SK-N-MC (cell line): ENCODE data around the gene LRP5.

Experiments used
- DNase-seq: peaks from one replicate; pipeline ENCODE4 v3.0.0-alpha.2; 2011; ENCODE audit warnings: low read depth, low spot score
- H3K27ac ChIP-seq: fragments of 200-600 bp; sonication (generic); 2 replicates; pipeline ENCODE4 v1.5.1; 2016; ENCODE audit warnings: mixed run types
- H3K36me3 ChIP-seq: fragments of 200-600 bp; sonication (generic); 2 replicates; pipeline ENCODE4 v1.6.1; 2017; ENCODE audit warnings: antibody characterized with exemption, low read length, mixed read lengths; ENCODE audit not compliant: insufficient read depth
- H3K4me3 ChIP-seq: fragments of 200-600 bp; sonication (generic); 2 replicates; pipeline ENCODE4 v1.5.1; 2016
- H3K9ac ChIP-seq: fragments of 200-600 bp; sonication (generic); 2 replicates; pipeline ENCODE4 v1.8.0; 2017; ENCODE audit warnings: mixed run types, mixed read lengths; ENCODE audit not compliant: insufficient read length
- H3K9me3 ChIP-seq: fragments of 200-600 bp; sonication (generic); 2 replicates; pipeline ENCODE4 v1.6.1; 2017; ENCODE audit warnings: low read depth, mild to moderate bottlenecking, antibody characterized with exemption, low read length, moderate library complexity, mixed read lengths
- EZH2 ChIP-seq: fragments of 200-600 bp; sonication (generic); IDR thresholded peaks from one replicate; pipeline ENCODE4 v1.6.1; 2017; ENCODE audit warnings: antibody characterized with exemption
- FOXP2 ChIP-seq: optimal IDR thresholded peaks from 2 replicates; pipeline ENCODE3; 2011; ENCODE audit warnings: mild to moderate bottlenecking, moderate library complexity; ENCODE audit not compliant: insufficient read depth; ENCODE audit errors: extremely low read length, control extremely low read depth
- POLR2AphosphoS5 ChIP-seq: IDR thresholded peaks from 2 replicates; pipeline ENCODE4 v1.6.1; 2012; ENCODE audit warnings: mild to moderate bottlenecking, low read depth, low read length, borderline replicate concordance

Gene LRP5

DNA sequence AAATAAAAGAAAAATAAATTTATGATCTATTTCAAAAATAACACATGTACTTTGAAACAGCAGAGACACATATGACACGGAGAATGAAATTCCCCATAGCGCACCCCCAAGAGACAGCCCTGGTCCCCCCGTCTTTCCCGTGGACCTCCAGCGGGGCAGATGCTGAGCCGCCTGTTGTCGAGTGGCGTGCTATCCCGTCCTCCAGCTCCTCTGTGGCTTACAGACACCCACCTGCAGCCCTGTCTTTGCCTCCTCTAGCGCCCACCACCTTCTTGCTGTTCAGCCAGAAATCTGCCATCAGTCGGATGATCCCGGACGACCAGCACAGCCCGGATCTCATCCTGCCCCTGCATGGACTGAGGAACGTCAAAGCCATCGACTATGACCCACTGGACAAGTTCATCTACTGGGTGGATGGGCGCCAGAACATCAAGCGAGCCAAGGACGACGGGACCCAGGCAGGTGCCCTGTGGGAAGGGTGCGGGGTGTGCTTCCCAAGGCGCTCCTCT, 103.7 kb downstream of the LRP5 start:
- TF ChIP-seq POLR2AphosphoS5 (no peak), FOXP2 (no peak), EZH2 (no peak)
- Histone ChIP-seq H3K36me3 (peaks cover 53% of the 10 kb centered on the region; the same call in 1 of the 2 replicates), H3K9ac (no peak overlapping the region), H3K9me3 (no peaks in the 10 kb centered on the region), H3K4me3 (no peak overlapping the region), H3K27ac (no peak overlapping the region)
- DNase-seq, result no peak

DNA sequence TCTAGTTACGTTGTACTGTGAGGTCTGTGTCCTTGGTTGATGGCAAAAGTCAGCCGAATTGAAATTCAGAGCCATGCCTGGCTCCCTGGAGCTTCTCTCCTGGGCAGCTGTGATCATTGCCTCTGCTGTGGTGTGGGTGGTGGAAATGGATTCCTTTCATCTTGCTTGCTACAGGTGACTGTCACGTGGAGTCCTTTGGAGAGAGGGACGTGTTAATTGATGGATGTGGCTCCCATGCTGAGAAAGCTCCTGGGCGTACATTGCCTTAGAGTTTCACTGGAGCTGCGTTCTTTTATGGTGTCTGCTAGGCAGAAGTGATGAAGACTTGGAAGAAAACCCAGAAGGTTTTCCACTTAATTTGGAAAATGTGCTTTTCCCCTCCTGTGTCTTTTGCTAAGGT, 106.3 kb downstream of the LRP5 start:
- no peak overlapping the region for H3K4me3 ChIP-seq
- no peak overlapping the region for H3K27ac ChIP-seq
- H3K9me3 ChIP-seq, result no peaks in the 10 kb centered on the region
- TF ChIP-seq POLR2AphosphoS5 (no peak), FOXP2 (no peak), EZH2 (no peak)
- peaks cover 32% of the 10 kb centered on the region; the same call in 1 of the 2 replicates for H3K36me3 ChIP-seq
- no peak overlapping the region for H3K9ac ChIP-seq
- DNase-seq, result no peak

DNA sequence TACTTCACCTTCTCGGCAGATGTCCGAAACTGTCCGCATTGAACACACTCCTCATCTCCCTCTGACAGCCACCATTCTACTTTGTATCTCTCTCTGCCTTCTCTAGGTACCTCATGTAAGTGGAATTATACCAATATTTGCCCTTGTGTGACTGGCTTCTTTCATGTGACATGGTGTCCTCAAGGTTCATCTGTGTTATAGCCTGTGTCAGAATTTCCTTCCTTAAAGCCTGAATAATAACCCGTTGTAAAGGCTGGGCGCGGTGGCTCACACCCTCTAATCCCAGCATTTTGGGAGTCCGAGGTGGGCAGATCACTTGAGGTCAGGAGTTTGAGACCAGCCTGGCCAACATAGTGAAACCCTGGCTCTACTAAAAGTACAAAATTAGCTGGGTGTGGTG, 107.8 kb downstream of the LRP5 start:
- Histone ChIP-seq H3K4me3 (no peak overlapping the region), H3K9me3 (no peaks in the 10 kb centered on the region), H3K27ac (no peak overlapping the region), H3K9ac (no peak overlapping the region), H3K36me3 (peaks cover 31% of the 10 kb centered on the region; the same call in 1 of the 2 replicates)
- DNase-seq, result no peak
- no peak for TF ChIP-seq POLR2AphosphoS5
- TF ChIP-seq FOXP2, result no peak
- TF ChIP-seq EZH2, result no peak

GRCh38 chr11:68423481-68423880, 111.1 kb downstream of the LRP5 start:
- Histone ChIP-seq H3K9ac (no peak overlapping the region), H3K4me3 (no peak overlapping the region), H3K9me3 (no peaks in the 10 kb centered on the region), H3K27ac (no peak overlapping the region), H3K36me3 (peaks cover 49% of the 10 kb centered on the region)
- TF ChIP-seq POLR2AphosphoS5 (no peak), EZH2 (no peak), FOXP2 (no peak)
- no peak for DNase-seq

- no peak for TF ChIP-seq FOXP2
- TF ChIP-seq POLR2AphosphoS5, result no peak
- no peak for TF ChIP-seq EZH2
- Histone ChIP-seq H3K36me3 (peaks cover 55% of the 10 kb centered on the region), H3K9ac (no peak overlapping the region), H3K4me3 (no peak overlapping the region), H3K27ac (no peak overlapping the region), H3K9me3 (peaks cover under 1% of the 10 kb centered on the region; the same call in 1 of the 2 replicates)
- DNase-seq, result no peak
Measured at GRCh38 chr11:68424101-68424632, 111.8 kb downstream of the LRP5 start.

- H3K4me3 ChIP-seq, result no peak overlapping the region
- H3K9me3 ChIP-seq, result peaks cover 5% of the 10 kb centered on the region; the same call in 1 of the 2 replicates
- TF ChIP-seq POLR2AphosphoS5, result no peak
- TF ChIP-seq FOXP2, result no peak
- no peak for TF ChIP-seq EZH2
- H3K36me3 ChIP-seq, result peaks cover 59% of the 10 kb centered on the region
- no peak overlapping the region for H3K9ac ChIP-seq
- H3K27ac ChIP-seq, result no peak overlapping the region
- no peak for DNase-seq
Measured at GRCh38 chr11:68424981-68425865, 112.8 kb downstream of the LRP5 start.

GRCh38 chr11:68425866-68426380, 113.5 kb downstream of the LRP5 start:
- no peak overlapping the region for H3K4me3 ChIP-seq
- H3K9ac ChIP-seq, result no peak overlapping the region
- H3K36me3 ChIP-seq, result peaks cover 64% of the 10 kb centered on the region
- no peak for DNase-seq
- peaks cover 5% of the 10 kb centered on the region; the same call in 1 of the 2 replicates for H3K9me3 ChIP-seq
- H3K27ac ChIP-seq, result no peak overlapping the region
- no peak for TF ChIP-seq EZH2
- no peak for TF ChIP-seq POLR2AphosphoS5
- TF ChIP-seq FOXP2, result no peak

- no peak overlapping the region for H3K27ac ChIP-seq
- H3K36me3 ChIP-seq, result peaks cover 59% of the 10 kb centered on the region
- peaks cover 5% of the 10 kb centered on the region; the same call in 1 of the 2 replicates for H3K9me3 ChIP-seq
- TF ChIP-seq POLR2AphosphoS5 (no peak), FOXP2 (no peak), EZH2 (no peak)
- H3K4me3 ChIP-seq, result no peak overlapping the region
- no peak overlapping the region for H3K9ac ChIP-seq
- DNase-seq, result no peak
Measured at GRCh38 chr11:68429661-68430060, 117.3 kb downstream of the LRP5 start.
